ENCODE measurements around the gene INPP4A. TPM values are rescaled to one million over a fixed set of nuclear protein-coding genes. Genes with fewer than 3 reads are reported as not detected.

INPP4A gene
- total and polyA plus RNA-seq, 9 of the 15 experiments (the other 6 are each of a cell fraction or from before 2014, with no cell fraction given): 1.8 to 15.7 (median 8.3) TPM

GRCh38 chr2:98521266-98521665 lies 76.6 kb downstream of the INPP4A start:
- Histone ChIP-seq H3K9me1 (ENCODE audit: control insufficient read depth, insufficient read depth, low read length) (no peaks in the 10 kb centered on the region), H3K27ac (ENCODE audit: extremely low read depth, low read depth, low read length) (no peak overlapping the region), H2AFZ (ENCODE audit: low read depth, low read length) (no peak overlapping the region), H4K20me1 (replicated peaks; ENCODE audit: control insufficient read depth, insufficient read depth, low read length) (no peaks in the 10 kb centered on the region), H3K9ac (ENCODE audit: insufficient read depth in 1 of 2, low read depth in 2 of 2, low read length in 2 of 2) (no peak overlapping the region), H3K27me3 (ENCODE audit: control insufficient read depth in 2 of 2, insufficient read depth in 2 of 2, low read length in 2 of 2) (no peaks in the 10 kb centered on the region), H3K36me3 (ENCODE audit: control insufficient read depth, insufficient read depth, low read length) (peaks cover 15% of the 10 kb centered on the region; the same call in 2 of the 3 replicates), H3K4me3 (no peak overlapping the region), H3K4me2 (ENCODE audit: insufficient read depth, low read length) (no peak overlapping the region), H3K79me2 (ENCODE audit: control insufficient read depth, insufficient read depth, low read length) (no peaks in the 10 kb centered on the region), H3K9me3 (replicated peaks; ENCODE audit: control insufficient read depth, insufficient read depth, low read depth, low read length) (no peaks in the 10 kb centered on the region), H3K4me1 (replicated peaks in 1 of 2; ENCODE audit: control insufficient read depth in 2 of 2, insufficient read depth in 2 of 2, low read length in 2 of 2) (peaks cover 0 to 8% of the 10 kb centered on the region in 2 experiments; a peak in 2 of 5 replicates)
- intact Hi-C loops (cut with micrococcal nuclease) (no loop called here), in situ Hi-C loops (cut with MboI) (no loop called here)
- no TSS peak for BruUV-seq (replicated peaks)
- TF ChIP-seq ZBTB34 (CRISPR knock-in tag; IDR thresholded peaks at IDR 0.05) (no peak), SAP30 (IDR thresholded peaks at IDR 0.05; ENCODE audit: borderline replicate concordance, insufficient read depth, low read depth, low read length, poor library complexity, severe bottlenecking) (no peak), SMARCB1 (IDR thresholded peaks at IDR 0.05; ENCODE audit: insufficient read length, low read depth) (no peak), NR3C1 (CRISPR knock-in tag; IDR thresholded peaks at IDR 0.05) (no peak), ZNF354B (CRISPR knock-in tag; IDR thresholded peaks at IDR 0.05) (no peak), SAFB2 (IDR thresholded peaks at IDR 0.05; ENCODE audit: borderline replicate concordance, low read depth, low read length, severe bottlenecking) (no peak), SPI1 (IDR thresholded peaks at IDR 0.05; ENCODE audit: borderline replicate concordance, low read depth, low read length) (no peak), VEZF1 (CRISPR knock-in tag; IDR thresholded peaks at IDR 0.05) (no peak)
- ChIA-PET CTCF (ENCODE audit: low intra/inter-chr PET ratio) (no interaction called here), POLR2A (no interaction called here)
- WGBS (ENCODE audit: insufficient coverage, low coverage, missing lambda C conversion rate): 77% methylated on average over 6 of the region's 7 CpGs
- no peak for ATAC-seq
- no peak for DNase-seq (ENCODE audit: extremely low read depth in 1 of 4, low spot score in 3 of 4)
- FAIRE-seq: no peak
